HCT116 (cell line): Measurements from ENCODE around the gene STRN3. TPM values are rescaled to one million over a fixed set of nuclear protein-coding genes. Genes with fewer than 3 reads are reported as not detected.

Source experiments
- ATAC-seq: fragments of 200-7000 bp; cut with Tn5 transposase; 2 replicates; pipeline ENCODE4 v1.9.1; 2020; ENCODE audit warnings: mild to moderate bottlenecking, moderate library complexity
- BruUV-seq: library from RNA; stranded (reverse); fragments of 400-500 nt; replicated peaks from 2 replicates; lab custom pipeline; 2021; lab: Mats Ljungman, UMichigan
- CTCF ChIA-PET: fragments of 300-600 bp; sonication (Branson Sonifier 250); formaldehyde crosslinking; loops from one replicate; lab custom pipeline; 2021; ENCODE audit warnings: antibody characterized with exemption; lab: Charles Lee
- POLR2A ChIA-PET: fragments of 300-600, 350-600 bp; sonication (Branson Sonifier 250); formaldehyde crosslinking; loops from one replicate; lab custom pipeline; 2021; ENCODE audit warnings: antibody characterized with exemption; lab: Charles Lee
- RAD21 ChIA-PET, 2 experiments: fragments of 300-600 bp; sonication (Branson Sonifier 250); formaldehyde crosslinking; loops; one replicate each; lab custom pipeline; 2023; ENCODE audit warnings: low total read pairs in 2 of 2; ENCODE audit not compliant: uncharacterized antibody in 2 of 2, unreplicated experiment in 2 of 2, low non-redundant PET in 1 of 2; lab: Charles Lee
- DNase-seq: peaks from one replicate; pipeline ENCODE4 v3.0.0-alpha.2; 2010; ENCODE audit warnings: low read depth, low spot score
- H2AFZ ChIP-seq: fragments of 200-600 bp; shearing (Covaris generic), sonication (generic); 2 replicates; pipeline ENCODE4 v1.6.1; 2017; ENCODE audit warnings: low read depth, mixed run types, mixed read lengths, antibody characterized with exemption, low read length; ENCODE audit not compliant: poor library complexity, severe bottlenecking
- H3K27ac ChIP-seq: 2 replicates; pipeline ENCODE4 v1.5.1; 2012; ENCODE audit warnings: low read depth, low read length
- H3K27me3 ChIP-seq: fragments of 200-600 bp; sonication (generic); 2 replicates; pipeline ENCODE4 v1.6.1; 2016; ENCODE audit warnings: mixed run types, low read length, mixed read lengths; ENCODE audit not compliant: insufficient read depth
- H3K36me3 ChIP-seq, 2 experiments: fragments of 200-500 bp in 1 of 2; fragments of 200-600 bp in 1 of 2; sonication (Bioruptor generic) in 1 of 2; sonication (generic) in 1 of 2; 2 replicates each; pipeline versions ENCODE4 v1.5.1 to v1.6.1; 2014 to 2016; ENCODE audit warnings: low read length in 2 of 2, inconsistent platforms in 1 of 2, mixed read lengths in 1 of 2, mixed run types in 1 of 2; ENCODE audit not compliant: insufficient read depth in 2 of 2, control insufficient read depth in 1 of 2
- H3K4me1 ChIP-seq, 2 experiments: fragments of 200-600 bp in 1 of 2; sonication (generic) in 1 of 2; 2 replicates each; pipeline versions ENCODE4 v1.5.1 to v1.6.1; 2012 to 2017; ENCODE audit warnings: low read length in 2 of 2, inconsistent platforms in 1 of 2, mild to moderate bottlenecking in 1 of 2, mixed read lengths in 1 of 2, mixed run types in 1 of 2, moderate library complexity in 1 of 2; ENCODE audit not compliant: insufficient read depth in 2 of 2, control insufficient read depth in 1 of 2
- H3K4me2 ChIP-seq: fragments of 200-600 bp; sonication (generic); 2 replicates; pipeline ENCODE4 v1.6.1; 2017; ENCODE audit warnings: mixed run types, low read length, mixed read lengths
- H3K4me3 ChIP-seq, 2 experiments: fragments of 200-600 bp in 1 of 2; sonication (generic) in 1 of 2; replicated peaks in 1 of 2; 2 replicates each; pipeline ENCODE4 v1.5.1; 2011 to 2016; ENCODE audit warnings: low read length in 2 of 2, control low read depth in 1 of 2, low read depth in 1 of 2, mild to moderate bottlenecking in 1 of 2, mixed read lengths in 1 of 2, mixed run types in 1 of 2
- H3K79me2 ChIP-seq: fragments of 200-600 bp; sonication (generic); 2 replicates; pipeline ENCODE4 v1.6.1; 2017; ENCODE audit warnings: mild to moderate bottlenecking, mixed run types, low read length, moderate library complexity, mixed read lengths; ENCODE audit not compliant: insufficient read depth
- H3K9ac ChIP-seq: fragments of 200-600 bp; sonication (generic); 2 replicates; pipeline ENCODE4 v1.6.1; 2016; ENCODE audit warnings: low read length, mixed read lengths
- H3K9me2 ChIP-seq: fragments of 200-600 bp; sonication (generic), shearing (Covaris generic); 2 replicates; pipeline ENCODE4 v1.6.1; 2017; ENCODE audit warnings: mixed run types, mild to moderate bottlenecking, moderate library complexity; ENCODE audit not compliant: insufficient read depth
- H3K9me3 ChIP-seq, 2 experiments: fragments of 200-500 bp in 1 of 2; fragments of 200-600 bp in 1 of 2; sonication (Bioruptor generic) in 1 of 2; sonication (generic) in 1 of 2; 2 replicates each; pipeline ENCODE4 v1.6.1; 2014 to 2017; ENCODE audit warnings: low read length in 2 of 2, mixed read lengths in 2 of 2, inconsistent platforms in 1 of 2, low read depth in 1 of 2, mild to moderate bottlenecking in 1 of 2, mixed run types in 1 of 2, moderate library complexity in 1 of 2; ENCODE audit not compliant: control insufficient read depth in 1 of 2, insufficient read depth in 1 of 2
- H4K20me1 ChIP-seq: fragments of 200-600 bp; sonication (generic), shearing (Covaris generic); 2 replicates; pipeline ENCODE4 v1.6.1; 2017; ENCODE audit warnings: mixed run types, mild to moderate bottlenecking, moderate library complexity; ENCODE audit not compliant: insufficient read depth
- CBX3 ChIP-seq: IDR thresholded peaks from 2 replicates; pipeline ENCODE4 v1.6.1; 2012; ENCODE audit warnings: low read depth
- CTCF ChIP-seq, 3 experiments: fragments of 200-600 bp in 1 of 3; sonication (generic) in 1 of 3; IDR thresholded peaks in 2 of 3; conservative IDR thresholded peaks in 1 of 3; 2 replicates each; pipeline ENCODE4 v1.5.1; 2012 to 2017; ENCODE audit warnings: low read depth in 2 of 3, low read length in 2 of 3, antibody characterized with exemption in 1 of 3, borderline replicate concordance in 1 of 3, control low read depth in 1 of 3, mild to moderate bottlenecking in 1 of 3, mixed read lengths in 1 of 3, mixed run types in 1 of 3, moderate library complexity in 1 of 3; ENCODE audit not compliant: insufficient read depth in 1 of 3
- FOSL1 ChIP-seq: IDR thresholded peaks from 2 replicates; pipeline ENCODE4 v1.6.1; 2012; ENCODE audit warnings: low read depth
- JUND ChIP-seq: IDR thresholded peaks from 2 replicates; pipeline ENCODE4 v1.6.1; 2012
- POLR2A ChIP-seq: IDR thresholded peaks from 2 replicates; pipeline ENCODE4 v1.7.0; 2011; ENCODE audit warnings: borderline replicate concordance; ENCODE audit not compliant: insufficient read depth, insufficient read length; ENCODE audit errors: extremely low read depth
- REST ChIP-seq: IDR thresholded peaks from 2 replicates; pipeline ENCODE4 v1.6.1; 2012; ENCODE audit warnings: low read depth
- intact Hi-C: fragments of 100-400 bp; cut with micrococcal nuclease; formaldehyde crosslinking; loops from 2 replicates; pipeline ENCODE4 v1.10.0; 2022
- total RNA-seq: library from RNA; stranded (reverse); gene quantifications from one replicate; pipeline ENCODE4 v1.2.1, GENCODE V29; 2021; ENCODE audit not compliant: unreplicated experiment

The STRN3 gene
- total RNA-seq, 1 experiment from 2014 or later, result 43.4 TPM

GRCh38 chr14:30849354-30849753 lies 176.8 kb downstream of the STRN3 start:
- intact Hi-C loops, result no loop called here

More at GRCh38 chr14:30849354-30849753, 176.8 kb downstream of the STRN3 start:
- Histone ChIP-seq H3K27ac (no peak overlapping the region), H4K20me1 (no peaks in the 10 kb centered on the region), H3K4me1 (no peaks in the 10 kb centered on the region), H3K36me3 (no peaks in the 10 kb centered on the region), H3K9me2 (no peaks in the 10 kb centered on the region), H2AFZ (no peak overlapping the region), H3K27me3 (no peaks in the 10 kb centered on the region), H3K9me3 (no peaks in the 10 kb centered on the region), H3K4me2 (no peak overlapping the region), H3K9ac (no peak overlapping the region), H3K79me2 (no peaks in the 10 kb centered on the region), H3K4me3 (no peak overlapping the region)
- RAD21 ChIA-PET, result no interaction called here
- TF ChIP-seq JUND, result no peak
- TF ChIP-seq CBX3, result no peak
- no peak for TF ChIP-seq POLR2A
- TF ChIP-seq CTCF (IDR thresholded peaks at IDR 0.05 in 2 of 3, conservative IDR thresholded peaks at IDR 0.05 in 1 of 3; ENCODE audit: borderline replicate concordance in 1 of 3, insufficient read depth in 1 of 3, low read depth in 2 of 3, low read length in 2 of 3), result no peak
- TF ChIP-seq REST, result no peak
- no peak for TF ChIP-seq FOSL1
- POLR2A ChIA-PET, result no interaction called here
- CTCF ChIA-PET, result no interaction called here
- DNase-seq (no peak), ATAC-seq (no peak)
- no TSS peak for BruUV-seq
